Hepatocyte (in vitro differentiated cells): ENCODE results near the gene HTR3A.

Experiments
- EZH2 ChIP-seq: fragments of 200-600 bp; sonication (generic); IDR thresholded peaks from 2 replicates; pipeline ENCODE4 v1.6.1; 2016; ENCODE audit warnings: antibody characterized with exemption, mild to moderate bottlenecking, borderline replicate concordance
- EZH2phosphoT487 ChIP-seq: fragments of 200-600 bp; sonication (generic); IDR thresholded peaks from one replicate; pipeline ENCODE4 v1.6.1; 2018; ENCODE audit warnings: antibody characterized with exemption, mild to moderate bottlenecking, low read depth, moderate library complexity; ENCODE audit not compliant: unreplicated experiment, severe bottlenecking
- TF ChIP-seq, protein P1 (sequence below): fragments of 200-600 bp; sonication (generic); IDR thresholded peaks from 2 replicates; pipeline ENCODE4 v1.5.1; 2016; ENCODE audit warnings: antibody characterized with exemption, mild to moderate bottlenecking; ENCODE audit not compliant: poor library complexity

DNA sequence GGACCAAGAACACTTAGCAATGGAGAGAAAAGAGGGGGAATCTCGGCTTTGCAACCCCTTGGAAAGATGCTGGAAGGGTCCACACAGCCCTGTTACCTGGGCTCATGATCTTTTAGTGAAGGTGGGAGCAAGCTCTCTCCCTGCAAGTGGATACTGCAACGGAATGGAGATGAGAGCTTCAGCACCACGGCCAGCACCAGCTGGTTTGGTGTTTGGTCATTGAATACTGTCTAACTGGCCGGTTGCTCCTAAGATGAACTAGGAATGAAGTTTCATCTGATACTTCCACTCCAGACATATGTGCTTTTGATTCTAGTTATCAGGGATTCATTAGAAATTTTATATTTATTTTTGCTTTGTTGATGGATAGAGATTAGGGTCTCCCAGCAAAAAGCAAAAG lies 16.3 kb downstream of the HTR3A start:
- TF ChIP-seq, protein P1, sequence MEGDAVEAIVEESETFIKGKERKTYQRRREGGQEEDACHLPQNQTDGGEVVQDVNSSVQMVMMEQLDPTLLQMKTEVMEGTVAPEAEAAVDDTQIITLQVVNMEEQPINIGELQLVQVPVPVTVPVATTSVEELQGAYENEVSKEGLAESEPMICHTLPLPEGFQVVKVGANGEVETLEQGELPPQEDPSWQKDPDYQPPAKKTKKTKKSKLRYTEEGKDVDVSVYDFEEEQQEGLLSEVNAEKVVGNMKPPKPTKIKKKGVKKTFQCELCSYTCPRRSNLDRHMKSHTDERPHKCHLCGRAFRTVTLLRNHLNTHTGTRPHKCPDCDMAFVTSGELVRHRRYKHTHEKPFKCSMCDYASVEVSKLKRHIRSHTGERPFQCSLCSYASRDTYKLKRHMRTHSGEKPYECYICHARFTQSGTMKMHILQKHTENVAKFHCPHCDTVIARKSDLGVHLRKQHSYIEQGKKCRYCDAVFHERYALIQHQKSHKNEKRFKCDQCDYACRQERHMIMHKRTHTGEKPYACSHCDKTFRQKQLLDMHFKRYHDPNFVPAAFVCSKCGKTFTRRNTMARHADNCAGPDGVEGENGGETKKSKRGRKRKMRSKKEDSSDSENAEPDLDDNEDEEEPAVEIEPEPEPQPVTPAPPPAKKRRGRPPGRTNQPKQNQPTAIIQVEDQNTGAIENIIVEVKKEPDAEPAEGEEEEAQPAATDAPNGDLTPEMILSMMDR: no peak
- no peak for TF ChIP-seq EZH2phosphoT487
- no peak for TF ChIP-seq EZH2
